Measurements from ENCODE around the gene RNF212B. TPM values are rescaled to one million over a fixed set of nuclear protein-coding genes. Genes with fewer than 3 reads are reported as not detected.
"Not testable (repeated sequence)": the region's sequence is repeated elsewhere in the genome, so short reads cannot be mapped to it uniquely, and the experiment has no call there.

Gene RNF212B
- total and polyA plus RNA-seq, 2 donors (not counting 3 experiments of a cell fraction or from before 2014, with no cell fraction given) = not detected

DNA sequence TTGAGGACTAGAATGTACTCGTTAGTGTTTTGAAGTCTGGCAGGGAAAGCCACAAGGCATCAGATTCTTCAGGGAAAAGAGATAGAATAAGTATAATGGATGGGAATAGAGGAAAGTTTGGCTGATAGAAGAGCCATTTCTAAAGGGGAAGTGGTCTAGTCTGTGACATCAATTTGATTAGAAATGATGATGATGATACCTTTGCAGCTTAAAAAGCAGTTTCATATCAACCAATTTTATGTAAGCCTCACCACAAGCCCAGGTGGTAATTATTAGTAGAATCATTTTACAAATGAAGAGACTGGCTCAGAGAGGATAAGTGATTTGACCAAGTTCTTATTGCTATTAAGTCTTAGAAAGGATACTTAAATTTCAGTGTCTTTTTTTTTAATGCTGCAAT lies 2.9 kb downstream of the RNF212B start:
- Histone ChIP-seq H3K9me3 (replicated peaks; ENCODE audit: control insufficient read depth, insufficient read depth, low read length) (no peaks in the 10 kb centered on the region), H3K36me3 (ENCODE audit: control insufficient read depth in 2 of 2, extremely low read depth in 1 of 2, insufficient read depth in 2 of 2, low read length in 2 of 2) (no peaks in the 10 kb centered on the region), H3K9me1 (replicated peaks; ENCODE audit: control insufficient read depth, extremely low read depth, insufficient read depth, low read length) (no peaks in the 10 kb centered on the region), H3K9ac (replicated peaks; ENCODE audit: extremely low read depth, insufficient read depth, low read length) (no peak overlapping the region), H3K4me1 (ENCODE audit: control insufficient read depth, extremely low read depth, insufficient read depth, low read length) (peaks cover 5% of the 10 kb centered on the region), H3K4me3 (replicated peaks in 1 of 3; ENCODE audit: insufficient read depth in 1 of 3, low read depth in 1 of 3, low read length in 3 of 3) (no peak overlapping the region), H3K79me2 (ENCODE audit: control insufficient read depth, insufficient read depth, low read length) (no peaks in the 10 kb centered on the region), H3K27ac (ENCODE audit: insufficient read depth, low read depth, low read length) (no peak overlapping the region), H3K27me3 (ENCODE audit: control insufficient read depth in 2 of 2, insufficient read depth in 2 of 2, low read length in 2 of 2) (peaks cover 8 to 10% of the 10 kb centered on the region in 2 experiments), H4K20me1 (replicated peaks; ENCODE audit: control insufficient read depth, extremely low read depth, insufficient read depth, low read length) (no peaks in the 10 kb centered on the region), H3K4me2 (ENCODE audit: insufficient read depth, low read length) (no peak overlapping the region), H2AFZ (ENCODE audit: low read depth, low read length) (no peak overlapping the region)
- FAIRE-seq (no peak), DNase-seq (ENCODE audit: low read depth, low spot score) (no peak)
- ChIA-PET CTCF (interaction anchor here (1.3 kb wide), 1 partner anchor 120 kb away, joined by 4 read pairs; no protein-coding TSS in a partner anchor), POLR2A (no interaction called here)
- TF ChIP-seq JUN (IDR thresholded peaks at IDR 0.05; ENCODE audit: borderline replicate concordance, insufficient read depth, insufficient read length, low read depth) (no peak), EZH2 (IDR thresholded peaks at IDR 0.05; ENCODE audit: borderline replicate concordance, low read depth, low read length, severe bottlenecking) (no peak), FOS (IDR thresholded peaks at IDR 0.05; ENCODE audit: borderline replicate concordance, insufficient read depth, low read length) (no peak), GATA2 (IDR thresholded peaks at IDR 0.05; ENCODE audit: insufficient read depth, insufficient read length, low read depth, low read length) (no peak), MYC (IDR thresholded peaks at IDR 0.05; ENCODE audit: low read depth, low read length) (no peak), POLR2AphosphoS5 (IDR thresholded peaks at IDR 0.05; ENCODE audit: insufficient read depth, low read depth, low read length) (no peak), POLR2A (IDR thresholded peaks at IDR 0.05; ENCODE audit: low read depth, low read length) (no peak), MAX (IDR thresholded peaks at IDR 0.05; ENCODE audit: insufficient read depth, insufficient read length) (no peak)
- TF ChIP-seq, protein P1, sequence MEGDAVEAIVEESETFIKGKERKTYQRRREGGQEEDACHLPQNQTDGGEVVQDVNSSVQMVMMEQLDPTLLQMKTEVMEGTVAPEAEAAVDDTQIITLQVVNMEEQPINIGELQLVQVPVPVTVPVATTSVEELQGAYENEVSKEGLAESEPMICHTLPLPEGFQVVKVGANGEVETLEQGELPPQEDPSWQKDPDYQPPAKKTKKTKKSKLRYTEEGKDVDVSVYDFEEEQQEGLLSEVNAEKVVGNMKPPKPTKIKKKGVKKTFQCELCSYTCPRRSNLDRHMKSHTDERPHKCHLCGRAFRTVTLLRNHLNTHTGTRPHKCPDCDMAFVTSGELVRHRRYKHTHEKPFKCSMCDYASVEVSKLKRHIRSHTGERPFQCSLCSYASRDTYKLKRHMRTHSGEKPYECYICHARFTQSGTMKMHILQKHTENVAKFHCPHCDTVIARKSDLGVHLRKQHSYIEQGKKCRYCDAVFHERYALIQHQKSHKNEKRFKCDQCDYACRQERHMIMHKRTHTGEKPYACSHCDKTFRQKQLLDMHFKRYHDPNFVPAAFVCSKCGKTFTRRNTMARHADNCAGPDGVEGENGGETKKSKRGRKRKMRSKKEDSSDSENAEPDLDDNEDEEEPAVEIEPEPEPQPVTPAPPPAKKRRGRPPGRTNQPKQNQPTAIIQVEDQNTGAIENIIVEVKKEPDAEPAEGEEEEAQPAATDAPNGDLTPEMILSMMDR (IDR thresholded peaks at IDR 0.05; ENCODE audit: extremely low read depth in 1 of 2, insufficient read depth in 1 of 2, low read depth in 1 of 2, low read length in 2 of 2) = no peak
- no TSS peak for BruUV-seq (replicated peaks)
- intact Hi-C loops (cut with micrococcal nuclease) (no loop called here), dilution Hi-C loops (cut with MboI; ENCODE audit: extremely low pct_ligation_motif_present, low sequenced_read_pairs) (no loop called here)

- H3K9me1 ChIP-seq (replicated peaks; ENCODE audit: control insufficient read depth, extremely low read depth, insufficient read depth, low read length); H3K9ac ChIP-seq (replicated peaks; ENCODE audit: extremely low read depth, insufficient read depth, low read length); H3K4me2 ChIP-seq (ENCODE audit: insufficient read depth, low read length); H3K4me3 ChIP-seq (replicated peaks in 1 of 3; ENCODE audit: insufficient read depth in 1 of 3, low read depth in 1 of 3, low read length in 3 of 3); BruUV-seq (replicated peaks); dilution Hi-C loops (cut with MboI; ENCODE audit: extremely low pct_ligation_motif_present, low sequenced_read_pairs); H2AFZ ChIP-seq (ENCODE audit: low read depth, low read length); H3K27ac ChIP-seq (ENCODE audit: insufficient read depth, low read depth, low read length); H3K36me3 ChIP-seq (ENCODE audit: control insufficient read depth in 2 of 2, extremely low read depth in 1 of 2, insufficient read depth in 2 of 2, low read length in 2 of 2); DNase-seq (ENCODE audit: low read depth, low spot score); H3K4me1 ChIP-seq (ENCODE audit: control insufficient read depth, extremely low read depth, insufficient read depth, low read length); intact Hi-C loops (cut with micrococcal nuclease); FAIRE-seq; POLR2A ChIA-PET; H3K79me2 ChIP-seq (ENCODE audit: control insufficient read depth, insufficient read depth, low read length); H3K9me3 ChIP-seq (replicated peaks; ENCODE audit: control insufficient read depth, insufficient read depth, low read length); H3K27me3 ChIP-seq (ENCODE audit: control insufficient read depth in 2 of 2, insufficient read depth in 2 of 2, low read length in 2 of 2); H4K20me1 ChIP-seq (replicated peaks; ENCODE audit: control insufficient read depth, extremely low read depth, insufficient read depth, low read length): not testable (repeated sequence)
- CTCF ChIA-PET = interaction anchor here (1.0 to 1.3 kb wide), 3 partner anchors 35 to 121 kb away, joined by 3 to 4 read pairs (median 3); no protein-coding TSS in a partner anchor
Measured at GRCh38 chr14:23241061-23241715, 3.5 kb downstream of the RNF212B start.

Data from endothelial cell of umbilical vein (primary cell).